GM18909 (cell line): ENCODE data around the gene POLD3.

Source experiments
- ATAC-seq: cut with Tn5 transposase; IDR thresholded peaks from one replicate; pipeline ENCODE4 v1.9.1; 2021; ENCODE audit warnings: mild to moderate bottlenecking; ENCODE audit not compliant: unreplicated experiment, poor library complexity

Gene POLD3

GRCh38 chr11:74669211-74670160, 77.1 kb downstream of the POLD3 start:
- no peak for ATAC-seq

GRCh38 chr11:74670171-74670570, 77.8 kb downstream of the POLD3 start:
- no peak for ATAC-seq

- ATAC-seq = no peak
Observed at GRCh38 chr11:74671520-74672196, 79.3 kb downstream of the POLD3 start.

GRCh38 chr11:74672332-74672955, 80.1 kb downstream of the POLD3 start:
- ATAC-seq = no peak

GRCh38 chr11:74672956-74673692, 80.7 kb downstream of the POLD3 start:
- no peak for ATAC-seq

GRCh38 chr11:74673693-74674360, 81.4 kb downstream of the POLD3 start:
- ATAC-seq = no peak

GRCh38 chr11:74675761-74676160, 83.4 kb downstream of the POLD3 start:
- no peak for ATAC-seq

- no peak for ATAC-seq
Observed at GRCh38 chr11:74676596-74676995, 84.2 kb downstream of the POLD3 start.

GRCh38 chr11:74677131-74677530, 84.7 kb downstream of the POLD3 start:
- no peak for ATAC-seq

- no peak for ATAC-seq
Observed at GRCh38 chr11:74678041-74678440, 85.7 kb downstream of the POLD3 start.

GRCh38 chr11:74678591-74679512, 86.5 kb downstream of the POLD3 start:
- ATAC-seq = no peak

GRCh38 chr11:74679513-74679865, 87.1 kb downstream of the POLD3 start:
- ATAC-seq = no peak

GRCh38 chr11:74680035-74680671, 87.8 kb downstream of the POLD3 start:
- ATAC-seq = no peak

GRCh38 chr11:74680703-74681531, 88.5 kb downstream of the POLD3 start:
- no peak for ATAC-seq

- no peak for ATAC-seq
Observed at GRCh38 chr11:74681686-74682651, 89.6 kb downstream of the POLD3 start.

- ATAC-seq = no peak
Observed at GRCh38 chr11:74682731-74683278, 90.4 kb downstream of the POLD3 start.
